ENCODE data around the gene CARD10. TPM values are rescaled to one million over a fixed set of nuclear protein-coding genes. Genes with fewer than 3 reads are reported as not detected.
A peak's percentile ranks its signal among the peaks of the same experiment; 100 is the strongest.
"Not testable (repeated sequence)": the region's sequence is repeated elsewhere in the genome, so short reads cannot be mapped to it uniquely, and the experiment has no call there.

The CARD10 gene
- polyA plus RNA-seq, 1 of the 3 experiments (the other 2 are of a cell fraction) = 14.5 TPM

GRCh38 chr22:37529652-37530345 lies 10.6 kb upstream of the CARD10 start:
- DNase-seq = peak; percentile 20
- H3K27ac ChIP-seq (ENCODE audit: low read depth in 2 of 2, low read length in 1 of 2) = no peak overlapping the region
- H3K79me2 ChIP-seq (ENCODE audit: insufficient read depth) = no peaks in the 10 kb centered on the region
- no peaks in the 10 kb centered on the region for H3K27me3 ChIP-seq (ENCODE audit: insufficient read depth)
- no peak overlapping the region for H2AFZ ChIP-seq (ENCODE audit: low read depth)
- H4K20me1 ChIP-seq (ENCODE audit: insufficient read depth) = no peaks in the 10 kb centered on the region
- H3K9me3 ChIP-seq = no peaks in the 10 kb centered on the region
- no peak overlapping the region for H3K4me3 ChIP-seq (ENCODE audit: low read depth in 2 of 2, low read length in 1 of 2)
- CTCF ChIA-PET = interaction anchor here (0.7 to 4.4 kb wide), 5 partner anchors 10 to 77 kb away, joined by 3 to 31 read pairs (median 13); no protein-coding TSS in a partner anchor
- H3K4me1 ChIP-seq (ENCODE audit: control insufficient read depth in 1 of 2, insufficient read depth in 2 of 2, low read depth in 1 of 2, low read length in 1 of 2) = peaks cover 3 to 10% of the 10 kb centered on the region in 2 experiments; a peak in 3 of 4 replicates
- peaks cover 2% of the 10 kb centered on the region for H3F3A ChIP-seq (replicated peaks; ENCODE audit: insufficient read depth)
- no peaks in the 10 kb centered on the region for H3K9me2 ChIP-seq
- no peaks in the 10 kb centered on the region for H3K36me3 ChIP-seq (replicated peaks in 1 of 2; ENCODE audit: control insufficient read depth in 1 of 2, insufficient read depth in 2 of 2, low read length in 1 of 2)
- H3K4me2 ChIP-seq = no peak overlapping the region
- POLR2A ChIA-PET = no interaction called here
- WGBS (ENCODE audit: low lambda C conversion rate) = 60% methylated on average over 2 of the region's 2 CpGs
- H3K9ac ChIP-seq = no peak overlapping the region
- TF ChIP-seq ELF1 (IDR thresholded peaks at IDR 0.05) = no peak
- no peak for TF ChIP-seq FOXM1 (IDR thresholded peaks at IDR 0.05; ENCODE audit: low read depth)
- TF ChIP-seq TEAD4 (IDR thresholded peaks at IDR 0.05; ENCODE audit: borderline replicate concordance, insufficient read depth) = no peak
- no peak for TF ChIP-seq EZH2phosphoT487 (IDR thresholded peaks at IDR 0.05; ENCODE audit: borderline replicate concordance, low read depth)
- TF ChIP-seq RCOR1 (IDR thresholded peaks at IDR 0.05; ENCODE audit: low read length) = no peak
- no peak for TF ChIP-seq NRF1 (IDR thresholded peaks at IDR 0.05; ENCODE audit: low read depth, low read length)
- TF ChIP-seq USF1 (IDR thresholded peaks at IDR 0.05; ENCODE audit: borderline replicate concordance, low read depth) = no peak
- TF ChIP-seq USF2 (IDR thresholded peaks at IDR 0.05; ENCODE audit: borderline replicate concordance, low read depth, low read length) = no peak
- no peak for TF ChIP-seq NFIC (IDR thresholded peaks at IDR 0.05; ENCODE audit: borderline replicate concordance)
- TF ChIP-seq RAD21 (IDR thresholded peaks at IDR 0.05; ENCODE audit: low read length) = no peak
- TF ChIP-seq RFX5 (IDR thresholded peaks at IDR 0.05; ENCODE audit: low read length) = no peak
- TF ChIP-seq MAX (IDR thresholded peaks at IDR 0.05; ENCODE audit: low read depth) = no peak
- TF ChIP-seq TCF12 (IDR thresholded peaks at IDR 0.05) = no peak
- TF ChIP-seq YY1 (IDR thresholded peaks at IDR 0.05; ENCODE audit: low read depth) = no peak
- no peak for TF ChIP-seq SMC3 (IDR thresholded peaks at IDR 0.05; ENCODE audit: low read depth, low read length)
- TF ChIP-seq FOXJ3 (CRISPR knock-in tag; IDR thresholded peaks at IDR 0.05) = no peak
- no peak for TF ChIP-seq REST (IDR thresholded peaks at IDR 0.05; ENCODE audit: low read depth, low read length)
- no peak for TF ChIP-seq RXRA (IDR thresholded peaks at IDR 0.05; ENCODE audit: borderline replicate concordance, low read depth)
- no peak for TF ChIP-seq ZBTB33 (IDR thresholded peaks at IDR 0.05; ENCODE audit: borderline replicate concordance, low read depth)

- H3K9me2 ChIP-seq; H3K27me3 ChIP-seq (ENCODE audit: insufficient read depth); DNase-seq; POLR2A ChIA-PET; H3F3A ChIP-seq (replicated peaks; ENCODE audit: insufficient read depth); H3K79me2 ChIP-seq (ENCODE audit: insufficient read depth); H3K9me3 ChIP-seq; H3K27ac ChIP-seq (ENCODE audit: low read depth in 2 of 2, low read length in 1 of 2); H4K20me1 ChIP-seq (ENCODE audit: insufficient read depth); H3K36me3 ChIP-seq (replicated peaks in 1 of 2; ENCODE audit: control insufficient read depth in 1 of 2, insufficient read depth in 2 of 2, low read length in 1 of 2); H3K4me3 ChIP-seq (ENCODE audit: low read depth in 2 of 2, low read length in 1 of 2); H3K4me2 ChIP-seq; H3K9ac ChIP-seq; H2AFZ ChIP-seq (ENCODE audit: low read depth): not testable (repeated sequence)
- CTCF ChIA-PET = interaction anchor here (0.9 to 4.4 kb wide), 9 partner anchors 9 to 261 kb away, joined by 3 to 31 read pairs (median 6); partner anchors contain the start of gene CARD10
- 97% methylated on average over 9 of the region's 9 CpGs for WGBS (ENCODE audit: low lambda C conversion rate)
- H3K4me1 ChIP-seq (ENCODE audit: control insufficient read depth in 1 of 2, insufficient read depth in 2 of 2, low read depth in 1 of 2, low read length in 1 of 2) = peaks cover 3 to 12% of the 10 kb centered on the region in 2 experiments; a peak in 3 of 4 replicates
These were observed 8.7 kb upstream of the CARD10 start for GRCh38 chr22:37527952-37528351.

Measured in SK-N-SH (cell line).